Panc1 (cell line): Measurements from ENCODE around the gene STXBP1. TPM values are rescaled to one million over a fixed set of nuclear protein-coding genes. Genes with fewer than 3 reads are reported as not detected.

ENCODE experiments used
- ATAC-seq: fragments of 200-7000 bp; cut with Tn5 transposase; 2 replicates; pipeline ENCODE4 v1.9.1; 2020; ENCODE audit warnings: mild to moderate bottlenecking, moderate library complexity
- BruUV-seq: library from RNA; stranded (reverse); fragments of 400-500 nt; replicated peaks from 2 replicates; lab custom pipeline; 2021; lab: Mats Ljungman, UMichigan
- CTCF ChIA-PET: fragments of 300-600 bp; sonication (Branson Sonifier 250); formaldehyde crosslinking; loops from one replicate; lab custom pipeline; 2022; ENCODE audit warnings: antibody characterized with exemption; lab: Charles Lee
- POLR2A ChIA-PET: fragments of 300-600 bp; sonication (Branson Sonifier 250); formaldehyde crosslinking; loops from one replicate; lab custom pipeline; 2022; ENCODE audit warnings: antibody characterized with exemption; lab: Charles Lee
- DNase-seq: peaks from one replicate; pipeline ENCODE4 v3.0.0-alpha.2; 2010; ENCODE audit warnings: low read depth, low spot score
- H3K27ac ChIP-seq: 2 replicates; pipeline ENCODE4 v1.5.1; 2011; ENCODE audit warnings: mild to moderate bottlenecking, low read length, inconsistent platforms
- H3K27me3 ChIP-seq: fragments of 200-500 bp; sonication (Bioruptor generic); 2 replicates; pipeline ENCODE4 v1.6.0; 2014; ENCODE audit warnings: low read length, inconsistent platforms; ENCODE audit not compliant: control insufficient read depth, insufficient read depth
- H3K36me3 ChIP-seq: fragments of 200-500 bp; sonication (Bioruptor generic); 2 replicates; pipeline ENCODE4 v1.5.1; 2014; ENCODE audit warnings: inconsistent platforms, mild to moderate bottlenecking, low read length, moderate library complexity; ENCODE audit not compliant: control insufficient read depth, insufficient read depth
- H3K4me1 ChIP-seq: 2 replicates; pipeline ENCODE4 v1.5.1; 2011; ENCODE audit warnings: inconsistent platforms, mild to moderate bottlenecking, low read length, moderate library complexity; ENCODE audit not compliant: control insufficient read depth, insufficient read depth
- H3K4me3 ChIP-seq, 2 experiments: 2 replicates each; pipeline ENCODE4 v1.5.1; 2011 to 2012; ENCODE audit warnings: low read depth in 2 of 2, low read length in 2 of 2, mild to moderate bottlenecking in 2 of 2, inconsistent platforms in 1 of 2, moderate library complexity in 1 of 2
- H3K9me3 ChIP-seq: fragments of 200-500 bp; sonication (Bioruptor generic); 2 replicates; pipeline ENCODE4 v1.5.1; 2014; ENCODE audit warnings: low read depth, mild to moderate bottlenecking, inconsistent platforms, low read length, moderate library complexity; ENCODE audit not compliant: control insufficient read depth, insufficient read depth
- POLR2AphosphoS5 ChIP-seq: IDR thresholded peaks from 2 replicates; pipeline ENCODE4 v1.6.1; 2012; ENCODE audit warnings: mild to moderate bottlenecking, low read depth, low read length, moderate library complexity
- SIN3A ChIP-seq: IDR thresholded peaks from 2 replicates; pipeline ENCODE4 v1.6.1; 2012; ENCODE audit warnings: low read depth, mild to moderate bottlenecking, low read length, moderate library complexity, borderline replicate concordance; ENCODE audit not compliant: insufficient read depth
- TCF7L2 ChIP-seq: IDR thresholded peaks from 2 replicates; pipeline ENCODE4 v1.6.1; 2011; ENCODE audit warnings: mild to moderate bottlenecking, low read depth, low read length, inconsistent platforms
- in situ Hi-C: cut with HindIII; loops from 2 replicates; pipeline ENCODE4 v1.10.0; 2016; ENCODE audit warnings: low sequenced_read_pairs, low pct_unique_long_range_greater_than_20kb
- intact Hi-C: fragments of 100-400 bp; cut with micrococcal nuclease; formaldehyde crosslinking; loops from one replicate; pipeline ENCODE4 v1.10.0; 2022; ENCODE audit not compliant: unreplicated experiment
- total RNA-seq: library from RNA; stranded (reverse); gene quantifications from one replicate; pipeline ENCODE4 v1.2.1, GENCODE V29; 2021; ENCODE audit not compliant: unreplicated experiment
- TF ChIP-seq, protein P1 (sequence below), 2 experiments: IDR thresholded peaks; 2 replicates each; pipeline ENCODE4 v1.6.1; 2011 to 2012; ENCODE audit warnings: low read depth in 2 of 2, control low read depth in 1 of 2, low read length in 1 of 2, mild to moderate bottlenecking in 1 of 2, moderate library complexity in 1 of 2; ENCODE audit not compliant: insufficient read depth in 1 of 2
- TF ChIP-seq, protein P2 (sequence below): fragments of 450-650 bp; IDR thresholded peaks from 2 replicates; pipeline ENCODE4 v1.5.1; 2017; ENCODE audit warnings: mild to moderate bottlenecking

STXBP1 gene
- total RNA-seq, 1 experiment from 2014 or later = 67.5 TPM

- Histone ChIP-seq H3K36me3 (peaks cover 3% of the 10 kb centered on the region), H3K27me3 (no peaks in the 10 kb centered on the region), H3K4me3 (no peak overlapping the region), H3K4me1 (no peaks in the 10 kb centered on the region), H3K9me3 (no peaks in the 10 kb centered on the region), H3K27ac (no peak overlapping the region)
- no peak for TF ChIP-seq POLR2AphosphoS5
- TF ChIP-seq, protein P1, sequence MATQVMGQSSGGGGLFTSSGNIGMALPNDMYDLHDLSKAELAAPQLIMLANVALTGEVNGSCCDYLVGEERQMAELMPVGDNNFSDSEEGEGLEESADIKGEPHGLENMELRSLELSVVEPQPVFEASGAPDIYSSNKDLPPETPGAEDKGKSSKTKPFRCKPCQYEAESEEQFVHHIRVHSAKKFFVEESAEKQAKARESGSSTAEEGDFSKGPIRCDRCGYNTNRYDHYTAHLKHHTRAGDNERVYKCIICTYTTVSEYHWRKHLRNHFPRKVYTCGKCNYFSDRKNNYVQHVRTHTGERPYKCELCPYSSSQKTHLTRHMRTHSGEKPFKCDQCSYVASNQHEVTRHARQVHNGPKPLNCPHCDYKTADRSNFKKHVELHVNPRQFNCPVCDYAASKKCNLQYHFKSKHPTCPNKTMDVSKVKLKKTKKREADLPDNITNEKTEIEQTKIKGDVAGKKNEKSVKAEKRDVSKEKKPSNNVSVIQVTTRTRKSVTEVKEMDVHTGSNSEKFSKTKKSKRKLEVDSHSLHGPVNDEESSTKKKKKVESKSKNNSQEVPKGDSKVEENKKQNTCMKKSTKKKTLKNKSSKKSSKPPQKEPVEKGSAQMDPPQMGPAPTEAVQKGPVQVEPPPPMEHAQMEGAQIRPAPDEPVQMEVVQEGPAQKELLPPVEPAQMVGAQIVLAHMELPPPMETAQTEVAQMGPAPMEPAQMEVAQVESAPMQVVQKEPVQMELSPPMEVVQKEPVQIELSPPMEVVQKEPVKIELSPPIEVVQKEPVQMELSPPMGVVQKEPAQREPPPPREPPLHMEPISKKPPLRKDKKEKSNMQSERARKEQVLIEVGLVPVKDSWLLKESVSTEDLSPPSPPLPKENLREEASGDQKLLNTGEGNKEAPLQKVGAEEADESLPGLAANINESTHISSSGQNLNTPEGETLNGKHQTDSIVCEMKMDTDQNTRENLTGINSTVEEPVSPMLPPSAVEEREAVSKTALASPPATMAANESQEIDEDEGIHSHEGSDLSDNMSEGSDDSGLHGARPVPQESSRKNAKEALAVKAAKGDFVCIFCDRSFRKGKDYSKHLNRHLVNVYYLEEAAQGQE (IDR thresholded peaks at IDR 0.05; ENCODE audit: insufficient read depth in 1 of 2, low read depth in 2 of 2, low read length in 1 of 2) = no peak
- TF ChIP-seq SIN3A = no peak
- in situ Hi-C loops (no loop called here), intact Hi-C loops (no loop called here)
- ATAC-seq = no peak
- POLR2A ChIA-PET = no interaction called here
- DNase-seq = no peak
- CTCF ChIA-PET = interaction anchor here (0.5 to 0.7 kb wide), 2 partner anchors 256 to 354 kb away, joined by 3 to 6 read pairs; no protein-coding TSS in a partner anchor
- no TSS peak for BruUV-seq
These were observed 49.0 kb downstream of the STXBP1 start for GRCh38 chr9:127660886-127661741.

- Histone ChIP-seq H3K9me3 (no peaks in the 10 kb centered on the region), H3K4me3 (no peak overlapping the region), H3K27me3 (no peaks in the 10 kb centered on the region), H3K27ac (no peak overlapping the region), H3K4me1 (no peaks in the 10 kb centered on the region), H3K36me3 (peaks cover 3% of the 10 kb centered on the region)
- CTCF ChIA-PET = interaction anchor here (0.7 kb wide), 1 partner anchor 27 kb away, joined by 4 read pairs; no protein-coding TSS in a partner anchor
- TF ChIP-seq SIN3A (no peak), POLR2AphosphoS5 (no peak), TCF7L2 (no peak)
- TF ChIP-seq, protein P2, sequence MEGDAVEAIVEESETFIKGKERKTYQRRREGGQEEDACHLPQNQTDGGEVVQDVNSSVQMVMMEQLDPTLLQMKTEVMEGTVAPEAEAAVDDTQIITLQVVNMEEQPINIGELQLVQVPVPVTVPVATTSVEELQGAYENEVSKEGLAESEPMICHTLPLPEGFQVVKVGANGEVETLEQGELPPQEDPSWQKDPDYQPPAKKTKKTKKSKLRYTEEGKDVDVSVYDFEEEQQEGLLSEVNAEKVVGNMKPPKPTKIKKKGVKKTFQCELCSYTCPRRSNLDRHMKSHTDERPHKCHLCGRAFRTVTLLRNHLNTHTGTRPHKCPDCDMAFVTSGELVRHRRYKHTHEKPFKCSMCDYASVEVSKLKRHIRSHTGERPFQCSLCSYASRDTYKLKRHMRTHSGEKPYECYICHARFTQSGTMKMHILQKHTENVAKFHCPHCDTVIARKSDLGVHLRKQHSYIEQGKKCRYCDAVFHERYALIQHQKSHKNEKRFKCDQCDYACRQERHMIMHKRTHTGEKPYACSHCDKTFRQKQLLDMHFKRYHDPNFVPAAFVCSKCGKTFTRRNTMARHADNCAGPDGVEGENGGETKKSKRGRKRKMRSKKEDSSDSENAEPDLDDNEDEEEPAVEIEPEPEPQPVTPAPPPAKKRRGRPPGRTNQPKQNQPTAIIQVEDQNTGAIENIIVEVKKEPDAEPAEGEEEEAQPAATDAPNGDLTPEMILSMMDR = no peak
- TF ChIP-seq, protein P1 (IDR thresholded peaks at IDR 0.05; ENCODE audit: insufficient read depth in 1 of 2, low read depth in 2 of 2, low read length in 1 of 2) = no peak
- no peak for ATAC-seq
- POLR2A ChIA-PET = no interaction called here
- intact Hi-C loops (no loop called here), in situ Hi-C loops (no loop called here)
- no peak for DNase-seq
- no TSS peak for BruUV-seq
These were observed 50.5 kb downstream of the STXBP1 start for GRCh38 chr9:127662617-127663016.
